WTC11 (cell line): ENCODE results near the gene SPX. TPM values are rescaled to one million over a fixed set of nuclear protein-coding genes. Genes with fewer than 3 reads are reported as not detected.

Experiments used
- ATAC-seq: fragments of 200-7000 bp; cut with Tn5 transposase; 2 replicates; pipeline ENCODE4 v1.10.0; 2021; ENCODE audit warnings: mild to moderate bottlenecking, moderate library complexity
- Bru-seq: library from RNA; stranded (reverse); fragments of 400-500 nt; gene quantifications from one replicate; lab custom pipeline; 2021; lab: Mats Ljungman, UMichigan
- CTCF ChIA-PET: fragments of 300-600 bp; sonication (Branson Sonifier 250); formaldehyde crosslinking; loops from one replicate; lab custom pipeline; 2021; ENCODE audit warnings: antibody characterized with exemption; lab: Charles Lee
- POLR2A ChIA-PET: fragments of 350-600 bp; sonication (Branson Sonifier 250); formaldehyde crosslinking; loops from one replicate; lab custom pipeline; 2021; ENCODE audit warnings: antibody characterized with exemption; lab: Charles Lee
- DNase-seq: peaks from one replicate; pipeline ENCODE4 v3.0.0; 2021; ENCODE audit warnings: low spot score
- H3K27ac Mint-ChIP-seq: 2 replicates; pipeline ENCODE4 v1.8.0; 2021; ENCODE audit warnings: mixed read lengths
- H3K27me3 Mint-ChIP-seq: 2 replicates; pipeline ENCODE4 v1.8.0; 2021; ENCODE audit warnings: low read depth, mild to moderate bottlenecking, moderate library complexity, mixed read lengths
- H3K36me3 Mint-ChIP-seq: 2 replicates; pipeline ENCODE4 v1.8.0; 2021; ENCODE audit warnings: mixed read lengths
- H3K4me1 Mint-ChIP-seq: 2 replicates; pipeline ENCODE4 v1.8.0; 2022; ENCODE audit warnings: mixed read lengths
- H3K4me3 Mint-ChIP-seq: 2 replicates; pipeline ENCODE4 v1.8.0; 2021; ENCODE audit warnings: mild to moderate bottlenecking, moderate library complexity, mixed read lengths
- H3K9me3 Mint-ChIP-seq: 2 replicates; pipeline ENCODE4 v1.8.0; 2021; ENCODE audit warnings: mixed read lengths
- ATF3 ChIP-seq: sonication (generic); formaldehyde crosslinking; conservative IDR thresholded peaks from 2 replicates; pipeline ENCODE4 v1.8.1; 2022; ENCODE audit warnings: mild to moderate bottlenecking, missing genetic modification reagents
- ELF4 ChIP-seq: sonication (generic); formaldehyde crosslinking; IDR thresholded peaks from 2 replicates; pipeline ENCODE4 v1.8.1; 2022; ENCODE audit warnings: low read depth, mild to moderate bottlenecking, moderate library complexity, missing genetic modification reagents
- EMX1 ChIP-seq: fragments of 250-450 bp; sonication (Bioruptor Pico); IDR thresholded peaks from 2 replicates; pipeline ENCODE4 v1.8.0; 2021; ENCODE audit warnings: mild to moderate bottlenecking
- GABPB1 ChIP-seq: sonication (generic); formaldehyde crosslinking; IDR thresholded peaks from 2 replicates; pipeline ENCODE4 v1.8.1; 2023; ENCODE audit warnings: mild to moderate bottlenecking, missing genetic modification reagents
- IRF2 ChIP-seq: sonication (generic); formaldehyde crosslinking; IDR thresholded peaks from 2 replicates; pipeline ENCODE4 v1.8.0; 2022; ENCODE audit warnings: low read depth, missing genetic modification reagents, borderline replicate concordance
- PRRX2 ChIP-seq: fragments of 250-450 bp; sonication (Bioruptor Pico); IDR thresholded peaks from 2 replicates; pipeline ENCODE4 v1.8.0; 2021; ENCODE audit warnings: mild to moderate bottlenecking
- STAT6 ChIP-seq: sonication (generic); formaldehyde crosslinking; conservative IDR thresholded peaks from 2 replicates; pipeline ENCODE4 v1.8.1; 2023; ENCODE audit warnings: mild to moderate bottlenecking, low read depth, missing genetic modification reagents, moderate library complexity
- TCF7 ChIP-seq: sonication (generic); formaldehyde crosslinking; IDR thresholded peaks from 2 replicates; pipeline ENCODE4 v1.8.0; 2022; ENCODE audit warnings: mild to moderate bottlenecking, low read depth, missing genetic modification reagents, moderate library complexity
- TEAD1 ChIP-seq: sonication (generic); formaldehyde crosslinking; IDR thresholded peaks from 2 replicates; pipeline ENCODE4 v1.8.0; 2022; ENCODE audit warnings: mild to moderate bottlenecking, missing genetic modification reagents
- ZBTB21 ChIP-seq: sonication (generic); formaldehyde crosslinking; IDR thresholded peaks from 2 replicates; pipeline ENCODE4 v1.8.1; 2023; ENCODE audit warnings: mild to moderate bottlenecking, missing genetic modification reagents, borderline replicate concordance
- ZNF423 ChIP-seq: fragments of 250-450 bp; sonication (Bioruptor Pico); IDR thresholded peaks from 2 replicates; pipeline ENCODE4 v2.1.2; 2022; ENCODE audit warnings: mild to moderate bottlenecking, moderate library complexity
- ZNF532 ChIP-seq: fragments of 250-450 bp; sonication (Bioruptor Pico); IDR thresholded peaks from 2 replicates; pipeline ENCODE4 v1.9.0; 2021; ENCODE audit warnings: mild to moderate bottlenecking, borderline replicate concordance
- long read RNA-seq, 3 experiments: library from RNA in 1 of 3; library from capped mRNA in 1 of 3; library from polyadenylated mRNA in 1 of 3; unstranded in 2 of 3; stranded (forward) in 1 of 3; transcript quantifications; one replicate each; pipeline ENCODE4 v2.0.0, GENCODE V29; 2021
- total RNA-seq: library from RNA; stranded (reverse); gene quantifications from 3 replicates; pipeline ENCODE4 v1.2.3, GENCODE V29; 2021
- TF ChIP-seq, protein P1 (sequence below): fragments of 250-450 bp; sonication (Bioruptor Pico); IDR thresholded peaks from 2 replicates; pipeline ENCODE4 v1.9.0; 2021; ENCODE audit warnings: moderate library complexity, mild to moderate bottlenecking, inconsistent platforms, borderline replicate concordance
- TF ChIP-seq, protein P2 (sequence below): sonication (generic); formaldehyde crosslinking; IDR thresholded peaks from 2 replicates; pipeline ENCODE4 v1.8.0; 2022; ENCODE audit warnings: missing genetic modification reagents

Gene SPX, protein sequence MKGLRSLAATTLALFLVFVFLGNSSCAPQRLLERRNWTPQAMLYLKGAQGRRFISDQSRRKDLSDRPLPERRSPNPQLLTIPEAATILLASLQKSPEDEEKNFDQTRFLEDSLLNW
- total RNA-seq (0.46 to 1.2 TPM (median 0.76 TPM) in 3 replicates), Bru-seq, nascent RNA (percentile 37 among the genes with signal in this experiment)
- long read RNA-seq, experiment 1, partial matches to known transcripts, result 0 of 4 reads
- long read RNA-seq, experiment 1, other reads (novel, unspliced or antisense), result 0 of 4 reads
- long read RNA-seq, experiment 2, partial matches to known transcripts, result 1 of 2 reads
- long read RNA-seq, experiment 2, other reads (novel, unspliced or antisense), result 0 of 2 reads
- long read RNA-seq, experiment 3, partial matches to known transcripts, result 0 of 1 reads
- long read RNA-seq, experiment 3, other reads (novel, unspliced or antisense), result 0 of 1 reads

DNA sequence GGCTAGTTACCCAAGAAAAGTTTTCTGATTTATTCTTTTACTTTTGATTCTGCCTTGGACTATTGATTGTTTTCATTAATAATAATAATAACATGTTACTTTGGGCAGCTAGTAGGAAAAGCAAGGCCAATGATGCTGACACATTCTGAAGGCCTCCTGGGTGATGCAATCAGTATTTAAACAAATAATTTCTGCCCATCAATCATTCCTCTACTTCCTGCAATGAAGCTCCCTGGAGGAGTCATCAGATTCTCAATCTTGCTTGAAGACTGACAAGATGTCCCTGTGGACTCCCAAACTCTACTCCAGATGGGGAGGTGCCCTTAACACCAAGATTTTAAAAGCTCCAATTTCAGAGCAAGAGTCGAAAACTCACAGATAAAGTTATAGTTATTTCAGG is at the start of gene SPX:
Gene SPX (plus strand): TSS at position 244 of the 400 bp plus-strand sequence. CDS start 177 bp downstream, outside the sequence.
- Mint-ChIP-seq H3K4me1 (peaks cover 12% of the 10 kb centered on the region), H3K36me3 (no peaks in the 10 kb centered on the region), H3K4me3 (peak within 1 kb of the TSS; percentile 91), H3K9me3 (peaks cover 3% of the 10 kb centered on the region; the same call in 1 of the 2 replicates), H3K27ac (no peak within 1 kb of the TSS), H3K27me3 (peaks cover 51% of the 10 kb centered on the region)
- ChIA-PET CTCF (no interaction called here), POLR2A (no interaction called here)
- ATAC-seq (no peak), DNase-seq (no peak)
- TF ChIP-seq PRRX2 (CRISPR knock-in tag) (no peak), ATF3 (CRISPR knock-in tag) (no peak), GABPB1 (CRISPR knock-in tag) (peak; percentile 62)
- TF ChIP-seq, all 79 proteins: peak for 1

DNA sequence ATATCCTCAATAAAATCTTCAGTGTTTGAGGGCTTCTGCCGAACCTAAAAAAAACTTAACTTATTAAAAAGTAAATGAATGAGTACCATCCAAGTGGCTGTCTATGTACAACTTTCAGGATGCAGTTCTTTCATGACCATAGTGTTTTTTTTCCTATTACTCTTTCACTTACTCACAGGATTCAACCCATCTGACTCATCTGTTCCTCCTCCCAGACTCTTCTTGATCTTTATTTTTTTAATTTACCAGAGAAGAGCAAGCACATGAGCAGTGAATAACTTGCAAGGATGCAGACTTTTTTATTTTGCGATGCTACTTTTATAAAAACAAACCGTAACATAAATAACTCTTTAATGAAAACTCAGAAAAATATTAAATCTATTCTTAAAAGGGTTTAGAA is 49.1 kb upstream of the SPX start:
- DNase-seq (no peak), ATAC-seq (no peak)
- TF ChIP-seq, protein P1, sequence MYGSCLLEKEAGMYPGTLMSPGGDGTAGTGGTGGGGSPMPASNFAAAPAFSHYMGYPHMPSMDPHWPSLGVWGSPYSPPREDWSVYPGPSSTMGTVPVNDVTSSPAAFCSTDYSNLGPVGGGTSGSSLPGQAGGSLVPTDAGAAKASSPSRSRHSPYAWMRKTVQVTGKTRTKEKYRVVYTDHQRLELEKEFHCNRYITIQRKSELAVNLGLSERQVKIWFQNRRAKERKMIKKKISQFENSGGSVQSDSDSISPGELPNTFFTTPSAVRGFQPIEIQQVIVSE (CRISPR knock-in tag), result no peak
- TF ChIP-seq TCF7 (CRISPR knock-in tag) (no peak), IRF2 (no peak), TEAD1 (CRISPR knock-in tag) (no peak), ZNF423 (CRISPR knock-in tag) (no peak), ZBTB21 (CRISPR knock-in tag) (no peak), ELF4 (CRISPR knock-in tag) (no peak), EMX1 (no peak)
- TF ChIP-seq, protein P2, sequence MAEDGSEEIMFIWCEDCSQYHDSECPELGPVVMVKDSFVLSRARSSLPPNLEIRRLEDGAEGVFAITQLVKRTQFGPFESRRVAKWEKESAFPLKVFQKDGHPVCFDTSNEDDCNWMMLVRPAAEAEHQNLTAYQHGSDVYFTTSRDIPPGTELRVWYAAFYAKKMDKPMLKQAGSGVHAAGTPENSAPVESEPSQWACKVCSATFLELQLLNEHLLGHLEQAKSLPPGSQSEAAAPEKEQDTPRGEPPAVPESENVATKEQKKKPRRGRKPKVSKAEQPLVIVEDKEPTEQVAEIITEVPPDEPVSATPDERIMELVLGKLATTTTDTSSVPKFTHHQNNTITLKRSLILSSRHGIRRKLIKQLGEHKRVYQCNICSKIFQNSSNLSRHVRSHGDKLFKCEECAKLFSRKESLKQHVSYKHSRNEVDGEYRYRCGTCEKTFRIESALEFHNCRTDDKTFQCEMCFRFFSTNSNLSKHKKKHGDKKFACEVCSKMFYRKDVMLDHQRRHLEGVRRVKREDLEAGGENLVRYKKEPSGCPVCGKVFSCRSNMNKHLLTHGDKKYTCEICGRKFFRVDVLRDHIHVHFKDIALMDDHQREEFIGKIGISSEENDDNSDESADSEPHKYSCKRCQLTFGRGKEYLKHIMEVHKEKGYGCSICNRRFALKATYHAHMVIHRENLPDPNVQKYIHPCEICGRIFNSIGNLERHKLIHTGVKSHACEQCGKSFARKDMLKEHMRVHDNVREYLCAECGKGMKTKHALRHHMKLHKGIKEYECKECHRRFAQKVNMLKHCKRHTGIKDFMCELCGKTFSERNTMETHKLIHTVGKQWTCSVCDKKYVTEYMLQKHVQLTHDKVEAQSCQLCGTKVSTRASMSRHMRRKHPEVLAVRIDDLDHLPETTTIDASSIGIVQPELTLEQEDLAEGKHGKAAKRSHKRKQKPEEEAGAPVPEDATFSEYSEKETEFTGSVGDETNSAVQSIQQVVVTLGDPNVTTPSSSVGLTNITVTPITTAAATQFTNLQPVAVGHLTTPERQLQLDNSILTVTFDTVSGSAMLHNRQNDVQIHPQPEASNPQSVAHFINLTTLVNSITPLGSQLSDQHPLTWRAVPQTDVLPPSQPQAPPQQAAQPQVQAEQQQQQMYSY (CRISPR knock-in tag), result no peak
- Mint-ChIP-seq H3K4me1 (no peaks in the 10 kb centered on the region), H3K27ac (no peak overlapping the region), H3K36me3 (peaks cover 20% of the 10 kb centered on the region), H3K9me3 (no peaks in the 10 kb centered on the region), H3K4me3 (no peak overlapping the region), H3K27me3 (no peaks in the 10 kb centered on the region)
- ChIA-PET CTCF (no interaction called here), POLR2A (no interaction called here)

DNA sequence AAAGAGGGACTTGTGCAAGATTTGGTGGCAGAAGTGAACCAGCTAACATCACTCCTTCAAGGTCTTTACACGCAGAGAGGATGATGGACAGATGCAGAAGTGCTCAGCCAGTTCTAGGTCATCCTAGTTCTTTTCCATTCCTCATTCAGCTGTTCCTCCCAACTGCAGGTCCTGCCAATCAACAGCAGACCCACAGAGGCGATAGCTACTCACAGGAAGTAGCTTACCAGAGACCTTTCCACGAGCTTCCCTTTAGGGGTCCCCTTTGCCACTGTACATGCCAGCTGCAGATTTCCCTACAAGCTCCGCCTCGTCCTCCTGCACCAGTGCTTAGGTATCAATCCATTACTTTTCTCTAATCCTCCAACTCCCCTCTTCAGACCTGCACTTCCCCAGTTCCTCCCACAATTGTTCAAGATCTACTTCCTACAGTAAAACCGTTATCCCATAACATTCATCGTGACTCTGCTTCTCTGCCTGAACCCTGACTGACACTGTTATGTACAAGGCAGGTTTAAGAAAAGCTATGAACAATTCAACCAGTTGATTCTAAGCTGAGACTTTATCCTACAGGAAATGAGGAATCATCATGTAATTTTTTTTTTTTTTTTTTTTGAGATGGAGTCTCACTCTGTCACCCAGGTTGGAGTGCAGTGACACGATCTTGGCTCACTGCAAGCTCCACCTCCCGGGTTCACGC is 47.2 kb upstream of the SPX start:
- TF ChIP-seq ZNF532 (CRISPR knock-in tag), result no peak
- no peak for TF ChIP-seq STAT6
- H3K4me1 Mint-ChIP-seq, result no peaks in the 10 kb centered on the region
- no peak for ATAC-seq
- no peak overlapping the region for H3K4me3 Mint-ChIP-seq
- ChIA-PET POLR2A (no interaction called here), CTCF (no interaction called here)
- DNase-seq, result no peak
- H3K27me3 Mint-ChIP-seq, result no peaks in the 10 kb centered on the region
- H3K9me3 Mint-ChIP-seq, result no peaks in the 10 kb centered on the region
- H3K36me3 Mint-ChIP-seq, result peaks cover 15% of the 10 kb centered on the region; the same call in 1 of the 2 replicates
- H3K27ac Mint-ChIP-seq, result no peak overlapping the region
